ENCODE measurements around the gene RPTN.

RPTN gene, protein sequence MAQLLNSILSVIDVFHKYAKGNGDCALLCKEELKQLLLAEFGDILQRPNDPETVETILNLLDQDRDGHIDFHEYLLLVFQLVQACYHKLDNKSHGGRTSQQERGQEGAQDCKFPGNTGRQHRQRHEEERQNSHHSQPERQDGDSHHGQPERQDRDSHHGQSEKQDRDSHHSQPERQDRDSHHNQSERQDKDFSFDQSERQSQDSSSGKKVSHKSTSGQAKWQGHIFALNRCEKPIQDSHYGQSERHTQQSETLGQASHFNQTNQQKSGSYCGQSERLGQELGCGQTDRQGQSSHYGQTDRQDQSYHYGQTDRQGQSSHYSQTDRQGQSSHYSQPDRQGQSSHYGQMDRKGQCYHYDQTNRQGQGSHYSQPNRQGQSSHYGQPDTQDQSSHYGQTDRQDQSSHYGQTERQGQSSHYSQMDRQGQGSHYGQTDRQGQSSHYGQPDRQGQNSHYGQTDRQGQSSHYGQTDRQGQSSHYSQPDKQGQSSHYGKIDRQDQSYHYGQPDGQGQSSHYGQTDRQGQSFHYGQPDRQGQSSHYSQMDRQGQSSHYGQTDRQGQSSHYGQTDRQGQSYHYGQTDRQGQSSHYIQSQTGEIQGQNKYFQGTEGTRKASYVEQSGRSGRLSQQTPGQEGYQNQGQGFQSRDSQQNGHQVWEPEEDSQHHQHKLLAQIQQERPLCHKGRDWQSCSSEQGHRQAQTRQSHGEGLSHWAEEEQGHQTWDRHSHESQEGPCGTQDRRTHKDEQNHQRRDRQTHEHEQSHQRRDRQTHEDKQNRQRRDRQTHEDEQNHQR

GRCh38 chr1:152159144-152159543, at the start of gene RPTN:
RPTN (minus strand) TSS chr1:152159228; CDS start chr1:152157889, 1,339 bp downstream.
- DNase-seq: no peak

DNA sequence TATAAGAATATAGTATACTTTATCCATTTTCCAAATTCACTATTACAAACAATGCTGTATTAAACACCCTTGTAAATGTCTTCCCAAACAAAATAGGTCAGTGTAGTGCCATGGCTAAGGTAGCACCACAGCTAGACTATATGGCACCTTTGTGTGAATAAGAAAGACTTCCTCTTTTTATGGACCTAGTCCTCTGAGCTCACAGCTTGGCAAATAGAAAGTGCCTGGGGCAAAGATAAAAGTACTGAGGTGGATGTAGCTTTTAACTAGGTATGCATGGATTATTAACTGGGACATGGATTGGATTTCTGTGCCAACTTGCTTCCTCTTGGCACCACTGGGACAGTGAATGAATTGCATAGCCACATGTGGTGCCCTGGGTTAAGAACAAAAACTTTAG, 40.0 kb upstream of the RPTN start:
- no peak for DNase-seq

DNA sequence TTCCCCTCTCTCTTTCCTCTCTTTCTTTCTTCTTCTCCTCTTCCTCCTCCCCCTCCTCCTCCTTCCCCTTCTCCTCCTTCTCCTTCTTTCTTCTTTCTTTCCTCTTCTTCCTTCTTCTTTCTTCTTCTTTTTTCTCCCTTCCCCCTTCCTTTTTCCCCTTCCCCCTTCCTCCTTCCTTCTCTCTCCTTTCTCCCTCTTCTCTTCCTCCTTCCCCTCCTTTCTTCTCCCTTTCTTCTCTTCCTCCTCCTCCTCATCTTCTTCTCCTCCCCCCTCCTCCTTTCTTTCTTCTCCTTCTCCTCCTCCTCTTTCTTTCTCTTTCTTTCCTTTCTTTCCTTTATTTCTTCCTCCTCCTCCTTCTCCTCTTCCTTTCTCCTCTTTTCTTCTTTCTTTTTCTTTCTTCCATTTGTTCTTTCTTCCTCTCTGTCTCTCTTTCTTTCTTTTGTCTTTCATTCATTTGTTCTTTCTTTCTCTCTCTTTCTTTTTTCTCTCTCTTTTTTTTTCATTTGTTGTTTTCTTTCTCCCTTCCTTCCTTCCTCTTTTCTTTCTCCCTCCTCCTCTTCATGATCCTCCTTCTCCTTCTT, 38.4 kb upstream of the RPTN start:
- no peak for DNase-seq

- DNase-seq: no peak
Observed at GRCh38 chr1:152191711-152192110, 32.7 kb upstream of the RPTN start.

GRCh38 chr1:152191260-152191659, 32.2 kb upstream of the RPTN start:
- DNase-seq: no peak

GRCh38 chr1:152190589-152190988, 31.6 kb upstream of the RPTN start:
- no peak for DNase-seq

DNA sequence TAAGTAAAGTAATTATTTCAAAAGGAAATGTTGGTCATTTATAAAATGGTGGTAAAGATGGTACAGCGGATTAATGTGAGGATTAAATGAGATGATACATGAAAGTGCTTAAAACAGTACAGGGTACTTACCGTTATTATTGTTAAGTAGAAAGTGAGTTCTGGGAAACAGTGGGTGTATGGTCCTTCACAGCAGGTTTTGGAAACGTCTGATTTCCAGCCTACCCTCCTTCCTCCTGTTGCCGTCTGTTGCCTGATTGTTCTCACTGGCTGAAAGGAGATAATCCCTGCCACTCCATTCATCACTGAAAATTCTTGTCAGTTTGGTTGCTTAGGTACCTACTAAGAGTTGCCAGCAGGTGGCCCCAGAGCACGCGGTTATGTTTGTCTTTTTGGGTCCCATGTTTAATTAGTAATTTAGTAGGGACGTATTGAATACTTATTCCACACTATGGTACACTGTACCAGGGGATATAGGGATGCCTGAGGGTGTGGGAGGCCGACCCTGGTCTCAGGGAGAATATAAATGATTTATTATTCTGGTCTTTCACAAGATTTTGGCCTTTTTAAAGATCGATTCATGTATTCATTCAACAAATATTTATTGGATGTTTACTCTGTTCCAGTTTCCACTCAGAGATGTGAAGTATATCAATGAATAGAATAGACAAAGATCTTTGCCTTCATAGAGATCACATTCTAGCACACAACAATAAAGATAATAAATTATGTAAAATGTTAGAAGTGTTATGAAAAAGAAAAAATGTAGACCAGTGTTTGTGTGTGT, 30.8 kb upstream of the RPTN start:
- no peak for DNase-seq

DNA sequence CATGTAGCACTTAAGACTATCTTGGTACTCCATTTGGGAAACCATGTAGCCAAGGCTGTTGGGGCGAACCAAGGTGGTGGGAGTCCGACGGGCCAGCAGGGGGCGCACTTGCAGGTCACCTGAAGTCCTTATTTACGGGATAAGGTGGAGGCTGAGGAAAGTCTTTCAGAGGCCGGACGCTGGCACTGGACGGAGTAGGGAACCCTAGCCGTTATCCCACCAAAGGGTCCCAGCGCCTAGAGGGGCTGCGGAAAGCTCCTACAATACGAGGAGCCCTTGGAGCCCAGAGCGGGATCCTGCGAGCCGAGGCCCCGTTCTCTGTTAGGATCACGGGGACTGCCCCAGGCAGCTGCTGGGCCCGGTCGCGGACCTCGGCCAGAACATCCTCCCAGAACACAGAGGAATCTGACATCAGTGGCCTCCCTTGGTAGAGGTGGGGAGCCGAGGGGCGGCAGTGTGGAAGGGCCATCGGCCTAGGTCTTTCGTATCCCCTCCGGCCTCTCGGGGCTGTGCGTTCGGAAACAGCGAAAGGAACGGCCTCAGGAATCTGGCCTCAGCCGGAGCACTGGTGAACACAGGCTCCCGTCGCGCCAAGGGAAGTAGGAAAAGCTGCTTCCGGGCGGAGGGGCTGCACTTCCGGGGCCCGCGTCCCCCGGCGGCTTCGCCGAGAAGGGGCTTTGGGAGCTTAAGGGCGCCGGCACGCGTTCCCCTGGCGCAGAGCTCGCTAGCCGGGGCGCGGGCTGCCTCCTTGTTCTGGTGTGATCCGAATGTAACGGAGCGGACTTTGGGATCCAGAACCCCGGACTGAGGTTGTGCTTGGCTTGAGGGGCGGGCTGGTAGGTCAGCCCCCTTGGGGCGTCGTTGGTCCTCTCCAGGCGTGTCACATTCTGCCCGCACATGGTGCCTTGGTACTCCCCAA, 29.9 kb upstream of the RPTN start:
- DNase-seq: no peak

- no peak for DNase-seq
Observed at GRCh38 chr1:152186556-152187285, 27.7 kb upstream of the RPTN start.

DNA sequence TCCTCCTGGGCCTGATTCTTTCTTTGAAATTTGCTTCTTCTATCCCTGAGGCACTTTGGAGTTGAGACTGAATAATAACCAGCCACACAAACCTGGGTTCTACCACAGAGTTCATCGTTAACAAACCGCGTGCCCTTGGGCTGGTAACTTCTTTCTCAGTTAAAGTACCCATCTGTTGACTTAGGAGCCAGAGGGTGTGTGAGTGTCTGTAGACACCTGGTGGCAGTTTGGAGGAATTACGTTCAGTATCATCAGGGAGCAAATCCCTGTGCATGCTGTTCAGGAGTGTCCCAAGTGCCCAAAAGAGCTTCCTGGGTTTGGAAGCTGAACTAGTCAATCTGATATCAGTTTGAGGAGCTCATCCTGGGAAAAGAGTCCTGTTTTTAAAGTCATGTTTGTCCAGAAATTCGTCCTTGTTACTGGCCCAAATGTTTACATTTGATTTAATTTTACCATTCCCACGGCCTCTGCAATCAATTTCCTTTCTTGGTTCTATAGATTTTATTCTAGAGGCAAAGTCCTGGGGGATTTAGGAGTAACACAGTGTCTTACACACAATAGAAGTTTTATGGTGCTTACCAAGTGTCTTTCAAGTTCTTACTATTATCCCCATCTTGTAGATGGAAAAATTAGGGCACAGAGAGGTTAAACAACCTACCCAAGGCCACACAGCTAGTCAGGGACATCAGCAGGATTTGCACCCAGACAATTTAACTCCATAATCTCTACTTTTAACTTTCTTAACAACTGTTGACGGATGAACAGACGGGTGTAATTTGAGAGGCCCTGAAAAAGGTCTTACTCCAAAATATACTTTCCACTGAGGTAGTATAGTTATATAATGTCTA, 26.7 kb upstream of the RPTN start:
- peak; percentile 53 for DNase-seq

DNA sequence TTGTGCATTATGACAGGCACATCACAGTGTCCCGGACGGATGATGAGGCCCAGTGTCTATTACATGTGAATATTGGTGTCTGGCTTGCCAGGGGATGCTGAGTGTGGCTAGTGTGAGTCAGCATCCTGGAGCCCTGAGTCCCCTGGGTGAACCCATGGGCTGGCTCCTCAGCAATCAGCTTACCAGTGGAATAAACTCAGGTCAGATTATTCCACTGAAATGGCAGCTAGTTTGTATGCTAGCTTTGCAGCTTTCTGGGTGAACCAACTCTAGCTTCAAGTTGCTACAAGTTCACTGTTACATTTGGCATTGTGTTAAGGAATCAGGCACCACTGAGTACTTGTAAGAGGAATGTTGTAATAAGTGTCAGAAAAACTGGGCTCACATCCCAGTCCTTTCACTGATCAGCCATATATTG, 23.9 kb upstream of the RPTN start:
- no peak for DNase-seq

DNA sequence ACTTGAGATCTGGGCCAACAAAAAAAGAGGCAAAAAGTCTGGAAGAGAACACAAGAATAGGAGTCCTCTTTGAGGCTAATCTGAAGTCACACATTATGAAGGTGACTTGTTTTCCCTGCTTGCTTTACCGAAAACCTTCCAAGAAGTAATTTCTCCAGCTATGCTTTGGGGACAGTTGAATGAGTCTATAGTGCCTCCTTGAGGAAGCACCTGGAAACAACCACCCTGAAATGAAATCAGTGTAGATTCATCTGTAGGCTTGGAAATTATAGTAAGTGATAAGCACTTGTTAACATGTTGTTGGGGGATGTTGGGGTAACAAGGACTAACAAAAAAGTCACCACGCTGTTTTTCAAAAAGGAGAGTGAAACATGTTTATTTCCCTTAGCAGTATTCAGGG, 23.4 kb upstream of the RPTN start:
- no peak for DNase-seq

- DNase-seq: no peak
Observed at GRCh38 chr1:152179566-152179965, 20.5 kb upstream of the RPTN start.

- DNase-seq: no peak
Observed at GRCh38 chr1:152170287-152170905, 11.4 kb upstream of the RPTN start.

GRCh38 chr1:152169366-152170025, 10.5 kb upstream of the RPTN start:
- DNase-seq: no peak

GRCh38 chr1:152168535-152168868, 9.5 kb upstream of the RPTN start:
- DNase-seq: no peak

DNA sequence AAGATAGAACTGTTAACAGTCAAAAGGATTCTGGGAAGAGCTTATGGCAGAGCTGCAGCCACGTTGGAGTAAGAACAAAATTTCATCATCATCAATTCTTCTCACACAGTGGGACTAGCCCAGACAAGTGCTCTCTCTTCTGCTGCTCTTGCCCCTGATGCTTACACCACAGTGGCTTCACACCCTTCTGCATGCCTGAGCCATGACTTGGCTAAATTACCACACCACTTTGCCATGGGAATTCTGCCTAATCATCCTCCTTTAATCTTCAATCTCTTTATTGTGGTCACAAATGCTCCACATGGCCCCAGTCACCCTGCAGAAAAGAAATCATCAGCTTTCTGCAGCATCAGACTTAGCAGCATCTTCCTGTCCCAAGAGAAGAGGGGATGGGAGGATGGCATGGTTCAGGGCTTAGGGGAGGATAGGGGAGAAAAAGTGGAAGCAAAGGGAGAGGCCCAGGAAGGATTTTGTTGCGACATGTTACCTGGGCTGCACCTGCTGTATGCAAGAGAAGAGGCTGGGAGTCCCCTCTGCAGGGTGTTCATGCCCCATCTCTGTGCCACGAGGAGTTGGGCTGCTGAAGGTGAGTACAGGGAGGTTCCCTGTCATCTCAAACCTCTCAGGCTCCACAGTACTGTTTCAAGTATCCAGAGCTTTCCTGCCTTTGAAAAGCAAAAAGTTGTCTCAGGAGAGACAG, 9.0 kb upstream of the RPTN start:
- no peak for DNase-seq

DNA sequence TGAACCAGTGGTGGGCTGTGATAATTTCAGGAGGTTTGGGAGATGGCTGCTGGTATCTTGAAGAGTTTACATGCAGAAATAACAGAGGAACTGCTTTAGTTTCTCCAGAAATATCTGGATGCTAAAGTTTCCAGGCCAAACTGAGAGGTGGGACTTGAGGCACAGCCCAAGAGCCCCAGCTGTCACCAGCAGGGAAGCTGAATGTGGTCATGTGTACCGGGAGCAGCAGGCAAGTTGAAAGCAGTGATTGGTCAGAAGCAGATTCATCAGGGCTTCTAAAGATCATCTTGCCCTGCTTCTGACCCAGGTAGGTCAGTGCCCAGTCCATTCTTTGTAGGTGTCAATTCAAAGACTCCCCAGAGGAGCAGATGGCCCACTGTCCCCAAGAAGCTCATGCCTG, 7.9 kb upstream of the RPTN start:
- no peak for DNase-seq
